Psoas muscle (tissue), 8 donors: ENCODE data around the gene KIAA0319L. TPM values are rescaled to one million over a fixed set of nuclear protein-coding genes. Genes with fewer than 3 reads are reported as not detected.

Experiments
- ATAC-seq, 4 donors: fragments of 200-7000 bp; cut with Tn5 transposase; one replicate each; pipeline ENCODE4 v1.9.1; 2020; ENCODE audit warnings: moderate library complexity in 3 of 4, mild to moderate bottlenecking in 2 of 4
- DNase-seq, 2 donors: peaks; one replicate each; pipeline ENCODE4 v3.0.0-alpha.2; 2020
- H3K27ac ChIP-seq: fragments of 200-600 bp; one replicate; pipeline ENCODE4 v1.8.0; 2022
- H3K27me3 ChIP-seq, 3 donors: fragments of 200-600 bp in 1 of 3; one replicate each; pipeline versions ENCODE4 v1.6.1 to v1.8.0; 2013 to 2022; ENCODE audit warnings: low read length in 2 of 3, mild to moderate bottlenecking in 2 of 3, moderate library complexity in 1 of 3; ENCODE audit not compliant: insufficient read depth in 3 of 3
- H3K36me3 ChIP-seq, 2 donors: fragments of 200-600 bp in 1 of 2; one replicate each; pipeline versions ENCODE4 v1.6.1 to v1.8.0; 2013 to 2022; ENCODE audit warnings: low read depth in 1 of 2, mild to moderate bottlenecking in 1 of 2, moderate library complexity in 1 of 2; ENCODE audit not compliant: insufficient read depth in 1 of 2
- H3K4me1 ChIP-seq: fragments of 200-600 bp; one replicate; pipeline ENCODE4 v1.8.0; 2022
- H3K4me3 ChIP-seq: fragments of 200-600 bp; one replicate; pipeline ENCODE4 v1.8.0; 2022; ENCODE audit warnings: mild to moderate bottlenecking
- H3K9me3 ChIP-seq: fragments of 200-600 bp; one replicate; pipeline ENCODE4 v1.8.0; 2022
- CTCF ChIP-seq: fragments of 200-600 bp; IDR thresholded peaks from one replicate; pipeline ENCODE4 v1.8.0; 2022; ENCODE audit warnings: antibody characterized with exemption
- WGBS, 3 donors: extraction: QIAGEN DNeasy Blood & Tissue Kit; methylation state at CpG; one replicate each; pipeline versions ENCODE4 v1.1.6 to v1.1.7; 2013; 5-methylcytosine and 5-hydroxymethylcytosine counted together
- intact Hi-C, 2 donors: fragments of 100-400 bp; cut with DNase I; formaldehyde crosslinking; loops; one replicate each; pipeline versions ENCODE4 v1.11.0 to v1.14.2; 2022
- polyA plus RNA-seq, 3 donors: library from polyadenylated mRNA; stranded (reverse); fragments of 200-250 nt; gene quantifications; one replicate each; pipeline ENCODE4 v1.2.3, GENCODE V29; 2013
- total RNA-seq, 4 donors: library from RNA; stranded (reverse); fragmentation: NEBNext Ultra II Directional in 2 of 4; extraction: Animal tissue kit (Norgen Biotek cat#: 25700) in 2 of 4; gene quantifications; one replicate each; pipeline versions ENCODE4 v1.2.1 to v1.2.4, GENCODE V29; 2021 to 2023
- donor health status: healthy with polysubstance abuse.
- donor health status: DM: no; HTN: no; CAD: no; lungs with moderate emphysema.
- donor health status: Bipolar disorder and iron deficiency.
- donor health status: healthy.
- donor health status: DM: yes; HTN: yes; CAD: no.
- donor health status: DM: no; HTN: no; CAD: no.
- donor health status: DM: no; HTN: no; CAD: no.
- donor health status: DM: yes; HTN: yes; CAD: no.

The KIAA0319L gene
- total and polyA plus RNA-seq, 7 donors: 18.0 to 46.9 (median 35.7) TPM

- DNase-seq (no peak), ATAC-seq (no peak)
- intact Hi-C loops: loop anchor here (1.0 to 10.0 kb wide), 3 partner anchors 207 to 373 kb away; partner anchors contain the start of gene SFPQ (in 1 of the 2)
- 52 to 61% (median 52%) methylated on average over 9 of the region's 9 CpGs for whole genome bisulfite sequencing, 3 donors
- no peaks in the 10 kb centered on the region for H3K9me3 ChIP-seq
- TF ChIP-seq CTCF: no peak
- H3K4me1 ChIP-seq: peaks cover under 1% of the 10 kb centered on the region
- no peak overlapping the region for H3K27ac ChIP-seq
- peaks cover 0 to 33% (median 5%) of the 10 kb centered on the region in 3 donors for H3K27me3 ChIP-seq
- H3K4me3 ChIP-seq: no peak overlapping the region
- peaks cover 0 to 25% of the 10 kb centered on the region in 2 donors for H3K36me3 ChIP-seq
Observed at GRCh38 chr1:35567947-35568558, 10.8 kb upstream of the KIAA0319L start.

- TF ChIP-seq CTCF: no peak
- H3K4me3 ChIP-seq: no peak overlapping the region
- intact Hi-C loops: loop anchor here (2.0 to 10.0 kb wide), 3 partner anchors 115 to 371 kb away; partner anchors contain the start of gene SFPQ (in 1 of the 2)
- H3K9me3 ChIP-seq: no peaks in the 10 kb centered on the region
- no peak overlapping the region for H3K27ac ChIP-seq
- ATAC-seq: no peak
- WGBS, 3 donors: 92 to 94% (median 92%) methylated on average over 11 of the region's 11 CpGs
- peaks cover 0 to 40% of the 10 kb centered on the region in 2 donors for H3K36me3 ChIP-seq
- H3K27me3 ChIP-seq: peaks cover 0 to 11% (median 0%) of the 10 kb centered on the region in 3 donors
- peak in 1 of 2 donors; percentile 46 for DNase-seq
- peaks cover 12% of the 10 kb centered on the region for H3K4me1 ChIP-seq
Observed at GRCh38 chr1:35565742-35566133, 8.5 kb upstream of the KIAA0319L start.

GRCh38 chr1:35564884-35565741, 7.9 kb upstream of the KIAA0319L start:
- H3K27ac ChIP-seq: no peak overlapping the region
- H3K4me1 ChIP-seq: peaks cover 16% of the 10 kb centered on the region
- H3K9me3 ChIP-seq: no peaks in the 10 kb centered on the region
- ATAC-seq (no peak), DNase-seq (peak in 1 of 2 donors; percentile 35)
- H3K27me3 ChIP-seq: peaks cover 0 to 4% (median 0%) of the 10 kb centered on the region in 3 donors
- H3K36me3 ChIP-seq: peaks cover 0 to 40% of the 10 kb centered on the region in 2 donors
- no peak overlapping the region for H3K4me3 ChIP-seq
- 84 to 89% (median 88%) methylated on average over 26 to 28 of the region's 28 CpGs for WGBS, 3 donors
- intact Hi-C loops: loop anchor here (2.0 to 10.0 kb wide), 5 partner anchors 77 to 370 kb away; partner anchors contain the start of genes PSMB2 (in 1 of the 2) and SFPQ (in 1 of the 2)
- no peak for TF ChIP-seq CTCF

GRCh38 chr1:35564037-35564883, 7.1 kb upstream of the KIAA0319L start:
- H3K36me3 ChIP-seq: peaks cover 0 to 40% of the 10 kb centered on the region in 2 donors
- H3K27ac ChIP-seq: no peak overlapping the region
- no peak overlapping the region for H3K4me3 ChIP-seq
- no peaks in the 10 kb centered on the region for H3K27me3 ChIP-seq
- H3K9me3 ChIP-seq: no peaks in the 10 kb centered on the region
- peak; percentile 34 to 61 (median 48) for ATAC-seq
- intact Hi-C loops: loop anchor here (2.0 to 10.0 kb wide), 4 partner anchors 78 to 369 kb away; partner anchors contain the start of genes PSMB2 (in 1 of the 2) and SFPQ (in 1 of the 2)
- H3K4me1 ChIP-seq: peaks cover 16% of the 10 kb centered on the region
- 74 to 78% (median 78%) methylated on average over 9 of the region's 9 CpGs for WGBS, 3 donors
- DNase-seq: peak; percentile 78 to 85
- peak; percentile 76 for TF ChIP-seq CTCF
